GM12874 (cell line): ENCODE results near the gene PITX2.

Experiments
- TF ChIP-seq, protein P1 (sequence below): IDR thresholded peaks from 2 replicates; pipeline ENCODE4 v1.5.1; 2011; ENCODE audit warnings: low read depth, mild to moderate bottlenecking, control low read depth, low read length, moderate library complexity; ENCODE audit not compliant: insufficient read depth

PITX2 gene

DNA sequence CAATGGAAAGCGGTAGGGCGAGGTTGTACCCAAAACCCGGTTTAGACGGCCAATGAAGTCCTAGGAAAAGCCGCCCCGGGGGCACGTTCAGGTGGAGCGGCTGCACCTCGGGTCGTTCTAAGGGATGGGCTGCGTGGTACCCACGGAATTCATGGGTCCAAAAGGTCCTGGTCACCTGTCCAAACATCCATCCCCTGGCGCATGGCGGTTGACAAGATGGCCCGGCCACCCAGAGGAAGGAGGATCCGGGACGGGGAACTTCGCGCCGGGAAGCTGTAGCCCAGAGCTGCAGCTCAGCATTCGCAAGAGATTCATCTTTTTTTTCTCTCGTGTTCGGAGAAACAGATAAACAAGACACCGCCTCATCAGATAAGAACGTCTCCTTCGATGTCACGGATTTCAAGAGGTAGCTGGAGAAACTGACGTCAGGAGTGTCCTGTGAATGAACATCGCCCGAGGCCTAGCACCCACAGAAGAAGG is 10.9 kb downstream of the PITX2 start:
- TF ChIP-seq, protein P1, sequence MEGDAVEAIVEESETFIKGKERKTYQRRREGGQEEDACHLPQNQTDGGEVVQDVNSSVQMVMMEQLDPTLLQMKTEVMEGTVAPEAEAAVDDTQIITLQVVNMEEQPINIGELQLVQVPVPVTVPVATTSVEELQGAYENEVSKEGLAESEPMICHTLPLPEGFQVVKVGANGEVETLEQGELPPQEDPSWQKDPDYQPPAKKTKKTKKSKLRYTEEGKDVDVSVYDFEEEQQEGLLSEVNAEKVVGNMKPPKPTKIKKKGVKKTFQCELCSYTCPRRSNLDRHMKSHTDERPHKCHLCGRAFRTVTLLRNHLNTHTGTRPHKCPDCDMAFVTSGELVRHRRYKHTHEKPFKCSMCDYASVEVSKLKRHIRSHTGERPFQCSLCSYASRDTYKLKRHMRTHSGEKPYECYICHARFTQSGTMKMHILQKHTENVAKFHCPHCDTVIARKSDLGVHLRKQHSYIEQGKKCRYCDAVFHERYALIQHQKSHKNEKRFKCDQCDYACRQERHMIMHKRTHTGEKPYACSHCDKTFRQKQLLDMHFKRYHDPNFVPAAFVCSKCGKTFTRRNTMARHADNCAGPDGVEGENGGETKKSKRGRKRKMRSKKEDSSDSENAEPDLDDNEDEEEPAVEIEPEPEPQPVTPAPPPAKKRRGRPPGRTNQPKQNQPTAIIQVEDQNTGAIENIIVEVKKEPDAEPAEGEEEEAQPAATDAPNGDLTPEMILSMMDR, result no peak

DNA sequence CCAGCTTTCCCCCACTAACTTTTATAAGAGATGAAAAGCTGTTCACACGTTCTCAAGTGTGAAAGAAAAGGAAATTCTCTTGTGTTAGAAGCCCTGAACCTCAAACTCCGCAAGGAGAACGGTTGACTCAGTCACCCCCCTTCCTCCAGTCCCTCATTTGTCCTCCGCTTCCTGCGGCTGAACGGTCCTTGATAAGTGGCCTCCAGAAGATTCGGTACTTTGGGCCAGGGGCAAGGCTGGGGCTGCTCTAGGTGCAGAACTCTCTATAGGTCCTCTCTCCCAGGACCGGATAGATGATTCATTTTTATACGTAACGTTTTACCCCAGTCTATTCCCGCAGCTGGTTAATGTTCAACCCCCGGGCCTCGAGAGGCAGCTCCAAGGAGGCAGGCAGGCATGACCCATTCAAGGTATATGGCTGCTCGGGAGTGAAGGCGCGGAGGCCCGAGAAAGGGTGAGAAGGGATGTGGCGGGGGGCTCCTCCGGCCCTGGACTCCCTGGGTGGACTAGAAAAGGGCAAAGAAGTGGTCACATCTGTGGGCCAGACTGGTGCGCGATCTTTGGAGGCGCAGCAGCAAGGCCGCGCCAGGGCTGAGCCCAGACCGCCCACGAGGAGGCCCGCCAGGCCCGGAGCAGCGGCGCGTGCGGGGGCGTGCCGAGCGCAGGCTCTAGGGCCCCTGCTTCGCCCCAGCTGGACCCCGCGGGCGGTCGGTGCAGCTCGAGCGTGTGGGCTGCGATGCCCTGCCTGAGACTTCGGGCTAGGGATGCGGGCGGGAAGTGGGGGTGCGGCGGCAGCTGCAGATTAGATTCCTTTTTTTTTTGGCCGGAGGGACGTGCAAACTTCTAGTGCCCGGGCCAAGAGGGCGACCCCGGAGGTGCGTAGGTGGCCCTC is 11.7 kb downstream of the PITX2 start:
- TF ChIP-seq, protein P1, result no peak

DNA sequence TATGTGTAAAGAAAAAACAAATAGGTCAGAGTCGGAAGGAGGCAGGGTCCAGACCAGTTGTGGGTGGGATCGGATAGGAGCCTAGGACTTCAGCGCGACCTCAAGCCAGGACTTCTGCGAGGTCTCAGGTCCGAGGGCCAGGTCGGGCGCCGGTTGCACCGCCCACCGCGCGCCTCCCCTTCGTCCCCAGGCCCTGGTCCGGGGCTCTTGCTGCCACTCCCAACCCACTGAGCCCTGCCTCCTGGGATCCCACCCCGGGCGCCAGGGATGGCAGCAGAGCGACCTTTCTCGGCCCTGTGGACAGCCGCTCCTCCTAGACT is 12.3 kb downstream of the PITX2 start:
- TF ChIP-seq, protein P1, result no peak

DNA sequence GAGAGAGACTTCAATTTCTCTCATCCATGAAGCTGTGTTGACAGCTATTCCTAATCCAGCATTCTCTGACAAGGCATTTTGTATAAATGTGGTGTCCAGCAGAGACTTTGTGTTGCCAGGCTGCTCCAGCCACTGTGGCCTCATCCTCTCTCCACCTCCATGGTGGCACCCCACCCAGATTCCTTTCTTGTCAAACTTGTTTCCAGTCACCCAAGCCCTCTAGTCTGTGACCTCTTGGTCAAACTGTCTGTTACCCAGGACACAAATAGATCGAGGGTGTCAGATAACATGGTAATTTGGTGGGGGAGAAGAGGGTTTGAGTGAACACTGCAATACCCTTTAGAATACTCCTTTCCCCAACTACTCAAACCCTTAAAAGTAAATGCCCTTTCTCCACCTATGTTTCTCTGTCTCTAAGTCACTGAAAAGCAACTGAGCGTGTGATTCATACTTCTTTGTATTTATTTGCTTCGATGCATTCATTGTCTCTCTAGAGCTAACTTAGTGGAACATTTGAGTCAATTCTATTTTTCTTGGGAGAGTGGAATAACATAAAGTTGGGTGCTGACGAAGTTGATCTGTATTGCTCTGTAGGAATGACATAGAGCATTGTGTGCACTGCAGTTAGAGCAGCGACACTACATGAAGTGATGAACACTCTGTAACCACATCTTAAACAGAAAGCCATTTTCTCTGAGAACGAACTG is 13.7 kb downstream of the PITX2 start:
- TF ChIP-seq, protein P1, result no peak

DNA sequence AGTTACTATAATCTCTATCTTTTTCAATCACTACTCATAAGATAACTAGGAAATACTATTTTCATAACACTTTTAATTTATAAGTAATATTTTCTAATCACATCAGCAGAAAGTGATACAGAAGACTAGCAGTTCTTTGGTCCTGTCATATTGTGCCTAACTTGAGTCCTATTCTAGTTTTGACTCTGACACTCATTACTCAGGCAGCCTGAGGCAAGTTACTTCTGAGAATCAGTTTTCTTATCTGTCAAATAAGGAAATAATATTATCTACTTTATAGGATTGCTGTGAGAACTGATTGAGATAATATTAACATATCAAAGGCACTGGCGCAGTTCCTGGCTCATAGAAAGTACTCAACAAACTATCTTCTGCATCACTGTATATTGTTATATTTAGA is 17.8 kb downstream of the PITX2 start:
- TF ChIP-seq, protein P1, result no peak

DNA sequence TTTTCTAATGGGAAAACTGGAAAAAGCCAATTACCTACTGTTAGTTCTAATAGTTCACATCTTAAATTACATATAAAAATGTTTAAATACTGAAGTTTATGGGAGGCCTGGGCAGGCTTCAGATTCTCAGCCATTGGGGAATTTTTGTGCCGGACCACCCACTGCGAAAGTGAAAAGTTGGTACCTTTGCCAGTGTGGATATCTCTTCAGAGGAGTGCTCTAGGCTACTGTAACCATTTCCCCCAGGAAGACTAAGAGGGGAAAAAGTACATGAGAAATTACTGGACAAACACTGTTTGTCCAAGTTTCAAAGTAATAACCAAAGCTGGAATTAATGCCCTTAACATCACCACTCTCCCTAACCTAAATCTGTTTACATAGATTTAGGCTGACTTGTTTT is 20.8 kb downstream of the PITX2 start:
- TF ChIP-seq, protein P1, result no peak

DNA sequence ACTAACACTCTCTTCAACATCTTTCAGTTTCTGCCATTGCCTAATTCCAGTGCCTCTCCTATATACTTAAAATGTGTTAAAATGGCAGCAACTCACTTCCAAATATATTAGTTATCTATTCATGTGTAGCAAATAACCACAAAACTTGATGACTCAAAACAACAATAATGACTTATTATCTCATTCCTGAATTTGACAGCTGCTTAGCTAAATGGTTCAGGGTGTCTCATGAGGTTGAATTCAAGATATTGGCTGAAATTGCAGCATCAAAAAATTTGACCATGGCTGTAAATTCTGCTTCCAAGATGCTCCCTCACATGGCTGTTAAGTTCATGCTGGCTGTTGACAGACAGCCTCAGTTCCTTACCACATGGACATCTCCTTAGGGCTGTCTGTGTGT is 25.3 kb downstream of the PITX2 start:
- TF ChIP-seq, protein P1, result no peak
